ENCODE data around the gene PVR.

DNA sequence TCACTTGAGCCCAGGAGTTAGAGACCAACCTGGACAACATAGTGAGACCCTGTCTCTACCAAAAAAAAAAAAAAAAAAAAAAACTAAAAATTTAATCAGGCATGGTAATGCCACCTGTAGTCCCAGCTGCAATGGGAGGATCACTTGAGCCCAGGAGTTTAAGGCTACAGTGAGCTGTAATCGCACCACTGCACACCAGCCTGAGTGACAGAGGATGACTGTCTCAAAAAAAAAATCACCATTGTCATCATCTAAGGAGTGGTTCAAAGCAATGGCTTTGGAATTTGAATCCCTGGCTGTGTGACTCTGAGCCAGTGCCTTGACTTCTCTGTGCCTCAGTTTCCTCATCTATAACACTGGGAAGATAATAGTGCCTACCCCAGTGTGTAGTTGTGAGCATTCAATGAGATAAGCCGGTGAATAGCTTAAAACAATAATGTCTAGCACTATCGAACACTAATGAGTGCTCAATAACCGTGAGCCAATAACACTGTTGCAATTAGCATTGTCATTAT lies 18.8 kb upstream of the PVR start:
- TF ChIP-seq, protein P1, sequence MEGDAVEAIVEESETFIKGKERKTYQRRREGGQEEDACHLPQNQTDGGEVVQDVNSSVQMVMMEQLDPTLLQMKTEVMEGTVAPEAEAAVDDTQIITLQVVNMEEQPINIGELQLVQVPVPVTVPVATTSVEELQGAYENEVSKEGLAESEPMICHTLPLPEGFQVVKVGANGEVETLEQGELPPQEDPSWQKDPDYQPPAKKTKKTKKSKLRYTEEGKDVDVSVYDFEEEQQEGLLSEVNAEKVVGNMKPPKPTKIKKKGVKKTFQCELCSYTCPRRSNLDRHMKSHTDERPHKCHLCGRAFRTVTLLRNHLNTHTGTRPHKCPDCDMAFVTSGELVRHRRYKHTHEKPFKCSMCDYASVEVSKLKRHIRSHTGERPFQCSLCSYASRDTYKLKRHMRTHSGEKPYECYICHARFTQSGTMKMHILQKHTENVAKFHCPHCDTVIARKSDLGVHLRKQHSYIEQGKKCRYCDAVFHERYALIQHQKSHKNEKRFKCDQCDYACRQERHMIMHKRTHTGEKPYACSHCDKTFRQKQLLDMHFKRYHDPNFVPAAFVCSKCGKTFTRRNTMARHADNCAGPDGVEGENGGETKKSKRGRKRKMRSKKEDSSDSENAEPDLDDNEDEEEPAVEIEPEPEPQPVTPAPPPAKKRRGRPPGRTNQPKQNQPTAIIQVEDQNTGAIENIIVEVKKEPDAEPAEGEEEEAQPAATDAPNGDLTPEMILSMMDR (conservative IDR thresholded peaks at IDR 0.05; ENCODE audit: low read length): no peak
- no peak for TF ChIP-seq EZH2phosphoT487 (IDR thresholded peaks at IDR 0.05; ENCODE audit: borderline replicate concordance)

Data from Loucy (cell line).